GM12891 (cell line): ENCODE measurements around the gene SMYD3.

Experiments
- POLR2A ChIP-seq: IDR thresholded peaks from 2 replicates; pipeline ENCODE4 v1.6.1; 2011; ENCODE audit warnings: low read depth, low read length, control low read depth
- POLR2AphosphoS5 ChIP-seq: IDR thresholded peaks from 2 replicates; pipeline ENCODE4 v1.6.1; 2011; ENCODE audit warnings: low read depth, low read length, control low read depth
- POU2F2 ChIP-seq: IDR thresholded peaks from 2 replicates; pipeline ENCODE4 v1.6.1; 2011; ENCODE audit warnings: low read depth, mild to moderate bottlenecking, control low read depth, low read length, moderate library complexity
- TAF1 ChIP-seq: IDR thresholded peaks from 2 replicates; pipeline ENCODE4 v1.6.1; 2011; ENCODE audit warnings: low read depth, low read length, control low read depth

DNA sequence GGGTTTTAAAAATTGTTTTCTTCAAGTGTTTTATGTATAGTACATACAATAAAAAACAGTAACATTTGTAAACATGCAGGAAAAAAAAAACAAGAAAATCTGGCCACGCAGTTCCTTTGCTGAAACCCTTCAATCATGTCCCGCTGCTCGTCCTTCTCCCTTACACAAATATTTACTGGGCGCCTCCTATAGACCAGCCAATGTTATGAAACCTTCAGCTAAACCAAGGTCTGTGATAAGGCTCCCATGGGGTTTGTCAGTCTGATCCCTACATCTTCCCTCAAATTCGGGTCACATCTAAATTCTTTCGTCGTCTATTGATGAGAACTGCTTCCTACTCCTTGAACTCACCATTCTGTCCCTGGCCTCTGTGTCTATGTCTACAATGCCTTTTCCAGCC is 583.9 kb downstream of the SMYD3 start:
- TF ChIP-seq POLR2A, result no peak
- TF ChIP-seq POLR2AphosphoS5, result no peak
- TF ChIP-seq TAF1, result no peak
- TF ChIP-seq POU2F2, result no peak
